ENCODE measurements around the gene PRAC1. TPM values are rescaled to one million over a fixed set of nuclear protein-coding genes. Genes with fewer than 3 reads are reported as not detected.

Gene PRAC1
- total RNA-seq, 2 donors from 2014 or later = not detected

- peak; percentile 52 for DNase-seq
- no peak for ATAC-seq
- intact Hi-C loops (cut with DNase I) = loop anchor here (5.0 to 10.0 kb wide), 2 partner anchors 146 to 154 kb away; no protein-coding TSS in a partner anchor
Measured at GRCh38 chr17:48728232-48729231, 6.2 kb upstream of the PRAC1 start, which contains the start of gene HOXB13. HOXB13 (minus strand) TSS chr17:48728750; CDS start chr17:48728593, 157 bp downstream.

- ATAC-seq (no peak), DNase-seq (no peak)
- intact Hi-C loops (cut with DNase I) = loop anchor here (5.0 to 10.0 kb wide), 2 partner anchors 147 to 155 kb away; no protein-coding TSS in a partner anchor
Measured at GRCh38 chr17:48727415-48728175, 5.3 kb upstream of the PRAC1 start.

- no peak for ATAC-seq
- DNase-seq = no peak
- intact Hi-C loops (cut with DNase I) = loop anchor here (5.0 to 10.0 kb wide), 2 partner anchors 148 to 155 kb away; no protein-coding TSS in a partner anchor
Measured at GRCh38 chr17:48726916-48727286, 4.6 kb upstream of the PRAC1 start.

- DNase-seq (no peak), ATAC-seq (no peak)
- intact Hi-C loops (cut with DNase I) = loop anchor here (5.0 to 10.0 kb wide), 2 partner anchors 148 to 156 kb away; no protein-coding TSS in a partner anchor
Measured at GRCh38 chr17:48726114-48726915, 4.0 kb upstream of the PRAC1 start.

- intact Hi-C loops (cut with DNase I) = loop anchor here (2.0 to 10.0 kb wide), 3 partner anchors 65 to 157 kb away; no protein-coding TSS in a partner anchor
- no peak for ATAC-seq
- DNase-seq = no peak
Measured at GRCh38 chr17:48725288-48726064, 3.2 kb upstream of the PRAC1 start.

GRCh38 chr17:48725004-48725287 is 2.6 kb upstream of the PRAC1 start:
- DNase-seq (no peak), ATAC-seq (no peak)
- intact Hi-C loops (cut with DNase I) = loop anchor here (2.0 to 10.0 kb wide), 3 partner anchors 66 to 157 kb away; no protein-coding TSS in a partner anchor

- DNase-seq (peak; percentile 90), ATAC-seq (peak; percentile 86 to 90)
- intact Hi-C loops (cut with DNase I) = loop anchor here (1.0 to 10.0 kb wide), 4 partner anchors 66 to 158 kb away; no protein-coding TSS in a partner anchor
Measured at GRCh38 chr17:48724251-48725003, 2.1 kb upstream of the PRAC1 start.

GRCh38 chr17:48723423-48724250 is 1.3 kb upstream of the PRAC1 start:
- DNase-seq (no peak), ATAC-seq (no peak)
- intact Hi-C loops (cut with DNase I) = loop anchor here (1.0 to 10.0 kb wide), 3 partner anchors 67 to 151 kb away; no protein-coding TSS in a partner anchor

GRCh38 chr17:48722915-48723422 is 651 bp upstream of the PRAC1 start, which contains the start of gene PRAC2:
PRAC2 (plus strand) TSS chr17:48723185; CDS start chr17:48724411, 1,226 bp downstream.
- intact Hi-C loops (cut with DNase I) = loop anchor here in 1 of 2 donors (10.0 kb wide), 1 partner anchor 152 kb away; no protein-coding TSS in a partner anchor
- no peak for ATAC-seq
- no peak for DNase-seq

- intact Hi-C loops (cut with DNase I) = loop anchor here in 1 of 2 donors (10.0 kb wide), 1 partner anchor 154 kb away; no protein-coding TSS in a partner anchor
- no peak for DNase-seq
- ATAC-seq = no peak
Measured at GRCh38 chr17:48721009-48721402, 1.3 kb downstream of the PRAC1 start.

- DNase-seq (no peak), ATAC-seq (no peak)
- intact Hi-C loops (cut with DNase I) = loop anchor here in 1 of 2 donors (10.0 kb wide), 1 partner anchor 154 kb away; no protein-coding TSS in a partner anchor
Measured at GRCh38 chr17:48720266-48721008, 1.9 kb downstream of the PRAC1 start.

GRCh38 chr17:48719642-48720265 is 2.6 kb downstream of the PRAC1 start:
- no peak for ATAC-seq
- intact Hi-C loops (cut with DNase I) = loop anchor here in 1 of 2 donors (10.0 kb wide), 1 partner anchor 155 kb away; no protein-coding TSS in a partner anchor
- DNase-seq = no peak

GRCh38 chr17:48718761-48719641 is 3.3 kb downstream of the PRAC1 start:
- intact Hi-C loops (cut with DNase I) = no loop called here
- no peak for ATAC-seq
- DNase-seq = no peak

All from left cardiac atrium (tissue), 4 donors.